AG10803 (cell line): ENCODE data around the gene BMPR1B.
"Not testable (repeated sequence)": the region's sequence is repeated elsewhere in the genome, so short reads cannot be mapped to it uniquely, and the experiment has no call there.

ENCODE experiments used
- DNase-seq: peaks from one replicate; pipeline ENCODE4 v3.0.0; 2010; ENCODE audit warnings: low read depth
- H3K4me3 ChIP-seq: 2 replicates; pipeline ENCODE4 v1.5.1; 2011; ENCODE audit warnings: mild to moderate bottlenecking, low read length, control low read depth
- TF ChIP-seq, protein P1 (sequence below): conservative IDR thresholded peaks from 2 replicates; pipeline ENCODE4 v1.5.1; 2011; ENCODE audit warnings: mild to moderate bottlenecking, low read length, control low read depth, inconsistent platforms

The BMPR1B gene

DNA sequence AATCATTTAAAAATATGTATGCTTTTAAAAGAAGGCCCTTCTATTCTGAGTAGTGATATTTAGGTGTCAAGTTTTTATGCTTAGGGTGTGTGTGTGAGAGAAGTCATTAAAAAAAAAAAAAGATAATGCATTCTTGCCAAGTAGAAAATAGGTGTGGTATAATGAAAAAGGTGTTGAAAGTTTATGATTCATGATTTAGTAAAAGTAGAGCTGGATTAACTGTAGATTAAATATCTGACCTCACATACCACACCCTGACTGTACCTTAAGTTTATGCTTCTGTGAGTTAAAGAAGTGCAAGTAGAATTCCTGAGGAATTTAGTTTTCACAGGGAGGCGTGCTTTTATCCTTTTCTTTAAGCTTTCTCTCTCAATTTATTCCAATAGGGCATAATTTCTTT, 71.1 kb downstream of the BMPR1B start:
- no peak overlapping the region for H3K4me3 ChIP-seq
- TF ChIP-seq, protein P1, sequence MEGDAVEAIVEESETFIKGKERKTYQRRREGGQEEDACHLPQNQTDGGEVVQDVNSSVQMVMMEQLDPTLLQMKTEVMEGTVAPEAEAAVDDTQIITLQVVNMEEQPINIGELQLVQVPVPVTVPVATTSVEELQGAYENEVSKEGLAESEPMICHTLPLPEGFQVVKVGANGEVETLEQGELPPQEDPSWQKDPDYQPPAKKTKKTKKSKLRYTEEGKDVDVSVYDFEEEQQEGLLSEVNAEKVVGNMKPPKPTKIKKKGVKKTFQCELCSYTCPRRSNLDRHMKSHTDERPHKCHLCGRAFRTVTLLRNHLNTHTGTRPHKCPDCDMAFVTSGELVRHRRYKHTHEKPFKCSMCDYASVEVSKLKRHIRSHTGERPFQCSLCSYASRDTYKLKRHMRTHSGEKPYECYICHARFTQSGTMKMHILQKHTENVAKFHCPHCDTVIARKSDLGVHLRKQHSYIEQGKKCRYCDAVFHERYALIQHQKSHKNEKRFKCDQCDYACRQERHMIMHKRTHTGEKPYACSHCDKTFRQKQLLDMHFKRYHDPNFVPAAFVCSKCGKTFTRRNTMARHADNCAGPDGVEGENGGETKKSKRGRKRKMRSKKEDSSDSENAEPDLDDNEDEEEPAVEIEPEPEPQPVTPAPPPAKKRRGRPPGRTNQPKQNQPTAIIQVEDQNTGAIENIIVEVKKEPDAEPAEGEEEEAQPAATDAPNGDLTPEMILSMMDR = no peak
- no peak for DNase-seq

DNA sequence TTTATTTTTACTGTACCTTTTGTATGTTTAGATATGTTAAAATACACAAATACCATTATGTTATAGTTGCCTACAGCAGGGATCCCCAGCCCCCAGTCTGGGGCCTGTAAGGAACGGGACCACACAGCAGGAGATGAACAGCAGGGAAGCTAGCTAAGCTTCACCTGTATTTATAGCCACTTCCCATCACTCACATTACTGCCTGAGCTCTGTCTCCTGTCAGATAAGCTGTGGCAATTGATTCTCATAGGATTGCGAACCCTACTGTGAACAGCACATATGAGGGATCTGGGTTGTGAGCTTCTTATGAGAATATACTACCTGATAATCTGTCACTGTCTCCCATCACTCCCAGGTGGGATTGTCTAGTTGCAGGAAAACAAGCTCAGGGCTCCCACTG, 73.9 kb downstream of the BMPR1B start:
- TF ChIP-seq, protein P1 = no peak
- no peak for DNase-seq
- no peak overlapping the region for H3K4me3 ChIP-seq

DNA sequence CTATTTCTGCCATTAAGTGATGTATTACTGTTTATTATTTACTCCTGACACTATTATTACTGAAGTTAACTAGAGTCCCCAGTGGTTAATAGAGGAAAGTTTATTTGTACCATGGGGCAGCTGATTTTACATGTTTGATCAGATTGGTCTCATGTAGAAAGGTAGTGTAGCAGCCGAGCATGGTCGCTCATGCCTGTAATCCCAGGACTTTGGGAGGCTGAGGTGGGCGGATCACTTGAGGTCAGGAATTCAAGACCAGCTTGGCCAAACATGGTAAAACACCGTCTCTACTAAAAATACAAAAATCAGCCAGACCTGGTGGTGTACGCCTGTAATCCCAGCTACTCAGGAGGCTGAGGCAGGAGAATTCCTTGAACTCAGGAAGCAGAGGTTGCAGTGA, 74.6 kb downstream of the BMPR1B start:
- not testable (repeated sequence) for DNase-seq, H3K4me3 ChIP-seq

DNA sequence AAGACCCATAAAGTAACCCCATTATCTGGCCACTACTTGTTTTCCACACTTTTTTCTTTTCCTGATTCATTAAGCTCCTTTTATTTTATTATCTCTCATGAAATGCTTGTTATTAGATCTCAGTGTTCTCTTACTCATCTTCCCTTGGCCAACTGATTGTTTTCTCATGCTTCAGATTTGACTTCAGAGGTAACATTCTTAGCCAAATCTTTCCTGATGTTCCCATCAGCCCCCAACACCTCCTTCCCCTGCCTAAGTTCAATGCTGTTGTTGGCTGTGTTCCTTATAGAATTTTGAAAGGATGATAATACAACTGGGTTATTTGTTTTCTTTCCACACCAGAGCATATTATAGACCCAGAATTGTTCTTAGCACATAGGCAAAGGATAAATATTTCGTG, 75.6 kb downstream of the BMPR1B start:
- TF ChIP-seq, protein P1 = no peak
- H3K4me3 ChIP-seq = no peak overlapping the region
- DNase-seq = no peak

DNA sequence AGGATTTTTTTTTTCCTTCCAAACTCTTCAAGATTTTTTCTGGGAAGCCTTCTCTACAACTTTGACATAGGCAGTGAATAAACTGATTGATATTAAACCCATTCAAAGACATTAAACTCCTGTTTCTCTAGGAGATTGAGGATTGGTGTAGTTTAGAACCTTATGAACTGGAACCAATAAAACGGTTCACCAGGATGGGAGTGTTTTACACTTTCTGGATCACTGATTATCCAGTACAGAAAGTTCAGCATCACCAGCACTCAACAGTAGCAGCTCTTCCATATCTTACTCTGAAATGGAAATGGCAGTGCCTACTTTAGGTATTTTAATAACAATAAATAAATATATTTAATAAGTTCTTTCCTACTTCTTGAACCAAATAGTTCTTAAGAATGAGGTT, 76.7 kb downstream of the BMPR1B start:
- no peak for DNase-seq
- no peak overlapping the region for H3K4me3 ChIP-seq
- TF ChIP-seq, protein P1 = no peak

DNA sequence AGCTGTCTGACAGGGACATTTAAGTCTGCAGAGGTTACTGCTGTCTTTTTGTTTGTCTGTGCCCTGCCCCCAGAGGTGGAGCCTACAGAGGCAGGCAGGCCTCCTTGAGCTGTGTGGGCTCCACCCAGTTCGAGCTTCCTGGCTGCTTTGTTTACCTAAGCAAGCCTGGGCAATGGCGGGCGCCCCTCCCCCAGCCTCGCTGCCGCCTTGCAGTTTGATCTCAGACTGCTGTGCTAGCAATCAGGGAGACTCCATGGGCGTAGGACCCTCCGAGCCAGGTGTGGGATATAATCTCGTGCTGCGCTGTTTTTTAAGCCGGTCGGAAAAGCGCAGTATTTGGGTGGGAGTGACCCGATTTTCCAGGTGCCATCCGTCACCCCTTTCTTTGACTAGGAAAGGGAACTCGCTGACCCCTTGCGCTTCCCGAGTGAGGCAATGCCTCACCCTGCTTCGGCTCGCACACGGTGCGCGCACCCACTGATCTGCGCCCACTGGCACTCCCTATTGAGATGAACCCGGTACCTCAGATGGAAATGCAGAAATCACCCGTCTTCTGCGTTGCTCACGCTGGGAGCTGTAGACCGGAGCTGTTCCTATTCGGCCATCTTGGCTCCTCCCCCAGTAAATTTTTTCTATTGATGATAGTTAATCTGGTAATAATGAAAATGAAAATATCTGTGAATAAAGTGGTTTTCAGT, 83.6 kb downstream of the BMPR1B start:
- not testable (repeated sequence) for H3K4me3 ChIP-seq, DNase-seq

DNA sequence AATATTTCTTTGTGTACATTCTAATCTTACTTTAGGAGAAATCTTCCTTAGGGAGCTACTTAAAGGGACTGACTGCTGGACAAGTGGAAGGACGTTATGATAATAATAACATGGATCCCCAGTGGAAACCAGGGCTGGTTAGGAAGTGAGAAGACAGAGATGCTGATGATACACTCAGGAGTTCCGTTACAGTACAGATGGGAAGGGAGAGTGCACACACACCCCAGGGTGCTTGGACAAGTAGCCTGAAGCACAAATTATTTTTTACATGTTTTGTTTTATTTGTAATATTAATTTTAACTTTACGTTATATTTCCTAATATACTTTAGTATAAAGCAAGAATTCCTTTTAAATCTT, 84.1 kb downstream of the BMPR1B start:
- no peak overlapping the region for H3K4me3 ChIP-seq
- TF ChIP-seq, protein P1 = no peak
- no peak for DNase-seq

DNA sequence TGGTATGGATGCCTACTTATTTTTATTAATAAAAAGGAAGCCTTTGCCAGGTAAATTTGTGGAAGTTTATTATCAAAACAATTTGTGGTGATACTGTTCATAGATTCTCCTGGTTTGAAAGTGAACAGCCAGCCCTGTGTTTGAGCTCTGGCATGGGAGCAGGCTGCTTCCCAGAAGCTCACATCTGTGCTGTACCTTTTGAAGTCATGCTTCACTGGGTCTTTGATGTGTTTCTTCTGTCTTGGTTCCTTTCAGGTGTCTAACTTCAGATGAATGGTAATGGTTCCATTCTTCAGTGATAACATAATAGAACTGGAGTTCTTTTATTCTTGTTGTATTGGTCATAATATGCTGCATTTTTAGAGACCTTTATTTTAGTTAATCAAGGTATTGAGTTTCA, 85.5 kb downstream of the BMPR1B start:
- no peak for DNase-seq
- no peak overlapping the region for H3K4me3 ChIP-seq
- TF ChIP-seq, protein P1 = no peak
